ENCODE data around the gene TK2. TPM values are rescaled to one million over a fixed set of nuclear protein-coding genes. Genes with fewer than 3 reads are reported as not detected.
"Not testable (repeated sequence)": the region's sequence is repeated elsewhere in the genome, so short reads cannot be mapped to it uniquely, and the experiment has no call there.

The TK2 gene
- 1.8 TPM for polyA plus RNA-seq (2013, experiment 1 of 2)
- 1.6 TPM for polyA plus RNA-seq (2013, experiment 2 of 2)

- Histone ChIP-seq H3K79me1 (ENCODE audit: low read length) (no peaks in the 10 kb centered on the region), H2BK120ac (ENCODE audit: low read depth, low read length) (peak within 1 kb of the TSS; percentile 32), H3K56ac (ENCODE audit: low read length) (peak within 1 kb of the TSS; percentile 83), H3K23ac (ENCODE audit: low read length) (peak within 1 kb of the TSS; percentile 2), H3K18ac (ENCODE audit: low read length) (peak within 1 kb of the TSS; percentile 97), H2AK5ac (ENCODE audit: low read length) (no peak within 1 kb of the TSS), H3K36me3 (ENCODE audit: control insufficient read depth, insufficient read depth, low read length) (no peaks in the 10 kb centered on the region), H3K4me3 (ENCODE audit: low read length) (peak within 1 kb of the TSS; percentile 48), H3K4me1 (ENCODE audit: control insufficient read depth, low read depth, low read length) (no peaks in the 10 kb centered on the region), H3K4me2 (ENCODE audit: low read length) (peak within 1 kb of the TSS; percentile 78), H4K8ac (ENCODE audit: low read depth, low read length) (peak within 1 kb of the TSS; percentile 59), H3K27me3 (ENCODE audit: insufficient read depth, low read length, poor library complexity) (no peaks in the 10 kb centered on the region), H3K79me2 (ENCODE audit: control insufficient read depth, insufficient read depth, low read length) (no peaks in the 10 kb centered on the region), H3K9ac (ENCODE audit: low read length) (peak within 1 kb of the TSS; percentile 82), H2BK5ac (ENCODE audit: low read length) (no peak within 1 kb of the TSS), H3K4ac (ENCODE audit: low read depth, low read length) (peak within 1 kb of the TSS; percentile 97), H3K27ac (ENCODE audit: low read depth, low read length) (peak within 1 kb of the TSS; percentile 57), H4K5ac (ENCODE audit: low read length) (peak within 1 kb of the TSS; percentile 29), H2BK15ac (replicated peaks; ENCODE audit: low read depth) (no peak within 1 kb of the TSS)
- WGBS (ENCODE audit: extremely low coverage, insufficient coverage, low lambda C conversion rate) = no CpG with 5 or more reads among the region's 80 CpGs
- peak; percentile 80 for DNase-seq
These were observed at the start of gene TK2 for GRCh38 chr16:66549284-66550131. Gene TK2 (minus strand): TSS chr16:66550122. CDS start chr16:66550061, 61 bp downstream.

GRCh38 chr16:66598111-66598510 lies 48.2 kb upstream of the TK2 start:
- Histone ChIP-seq H3K9ac (ENCODE audit: low read length) (no peak overlapping the region), H4K5ac (ENCODE audit: low read length) (no peak overlapping the region), H3K4me1 (ENCODE audit: control insufficient read depth, low read depth, low read length) (no peaks in the 10 kb centered on the region), H3K23ac (ENCODE audit: low read length) (no peak overlapping the region), H3K79me2 (ENCODE audit: control insufficient read depth, insufficient read depth, low read length) (no peaks in the 10 kb centered on the region), H2BK120ac (ENCODE audit: low read depth, low read length) (no peak overlapping the region), H2AK5ac (ENCODE audit: low read length) (no peak overlapping the region), H3K4me3 (ENCODE audit: low read length) (no peak overlapping the region), H3K56ac (ENCODE audit: low read length) (no peak overlapping the region), H4K8ac (ENCODE audit: low read depth, low read length) (no peak overlapping the region), H2BK15ac (replicated peaks; ENCODE audit: low read depth) (no peak overlapping the region), H3K79me1 (ENCODE audit: low read length) (no peaks in the 10 kb centered on the region), H3K4me2 (ENCODE audit: low read length) (no peak overlapping the region), H3K27ac (ENCODE audit: low read depth, low read length) (no peak overlapping the region), H3K27me3 (ENCODE audit: insufficient read depth, low read length, poor library complexity) (no peaks in the 10 kb centered on the region), H2BK5ac (ENCODE audit: low read length) (no peak overlapping the region), H3K18ac (ENCODE audit: low read length) (no peak overlapping the region), H3K4ac (ENCODE audit: low read depth, low read length) (no peak overlapping the region), H3K36me3 (ENCODE audit: control insufficient read depth, insufficient read depth, low read length) (no peaks in the 10 kb centered on the region)
- WGBS (ENCODE audit: extremely low coverage, insufficient coverage, low lambda C conversion rate) = no CpG with 5 or more reads among the region's 3 CpGs
- DNase-seq = no peak

- H3K27me3 ChIP-seq (ENCODE audit: insufficient read depth, low read length, poor library complexity) = no peaks in the 10 kb centered on the region
- no peak overlapping the region for H2BK15ac ChIP-seq (replicated peaks; ENCODE audit: low read depth)
- no peaks in the 10 kb centered on the region for H3K79me2 ChIP-seq (ENCODE audit: control insufficient read depth, insufficient read depth, low read length)
- no peaks in the 10 kb centered on the region for H3K4me1 ChIP-seq (ENCODE audit: control insufficient read depth, low read depth, low read length)
- no peak overlapping the region for H2BK5ac ChIP-seq (ENCODE audit: low read length)
- no peak overlapping the region for H3K4me2 ChIP-seq (ENCODE audit: low read length)
- H3K27ac ChIP-seq (ENCODE audit: low read depth, low read length) = no peak overlapping the region
- no peaks in the 10 kb centered on the region for H3K36me3 ChIP-seq (ENCODE audit: control insufficient read depth, insufficient read depth, low read length)
- no peak overlapping the region for H3K18ac ChIP-seq (ENCODE audit: low read length)
- no peak overlapping the region for H4K8ac ChIP-seq (ENCODE audit: low read depth, low read length)
- H4K5ac ChIP-seq (ENCODE audit: low read length) = no peak overlapping the region
- H2AK5ac ChIP-seq (ENCODE audit: low read length) = no peak overlapping the region
- H3K9ac ChIP-seq (ENCODE audit: low read length) = no peak overlapping the region
- no peak overlapping the region for H2BK120ac ChIP-seq (ENCODE audit: low read depth, low read length)
- DNase-seq = no peak
- no peak overlapping the region for H3K56ac ChIP-seq (ENCODE audit: low read length)
- no peak overlapping the region for H3K4me3 ChIP-seq (ENCODE audit: low read length)
- H3K79me1 ChIP-seq (ENCODE audit: low read length) = no peaks in the 10 kb centered on the region
- H3K23ac ChIP-seq (ENCODE audit: low read length) = no peak overlapping the region
- H3K4ac ChIP-seq (ENCODE audit: low read depth, low read length) = no peak overlapping the region
- no CpG with 5 or more reads among the region's 5 CpGs for WGBS (ENCODE audit: extremely low coverage, insufficient coverage, low lambda C conversion rate)
These were observed 47.3 kb upstream of the TK2 start for GRCh38 chr16:66596986-66597848.

- not testable (repeated sequence) for H3K4me1 ChIP-seq (ENCODE audit: control insufficient read depth, low read depth, low read length); H3K18ac ChIP-seq (ENCODE audit: low read length); H3K56ac ChIP-seq (ENCODE audit: low read length); H2BK120ac ChIP-seq (ENCODE audit: low read depth, low read length); H3K79me2 ChIP-seq (ENCODE audit: control insufficient read depth, insufficient read depth, low read length); H3K23ac ChIP-seq (ENCODE audit: low read length); H3K27ac ChIP-seq (ENCODE audit: low read depth, low read length); H3K9ac ChIP-seq (ENCODE audit: low read length); H2BK5ac ChIP-seq (ENCODE audit: low read length); H4K8ac ChIP-seq (ENCODE audit: low read depth, low read length); H3K27me3 ChIP-seq (ENCODE audit: insufficient read depth, low read length, poor library complexity); H3K4me2 ChIP-seq (ENCODE audit: low read length); H3K4me3 ChIP-seq (ENCODE audit: low read length); H3K79me1 ChIP-seq (ENCODE audit: low read length); H3K4ac ChIP-seq (ENCODE audit: low read depth, low read length); H2BK15ac ChIP-seq (replicated peaks; ENCODE audit: low read depth); DNase-seq; H4K5ac ChIP-seq (ENCODE audit: low read length); H3K36me3 ChIP-seq (ENCODE audit: control insufficient read depth, insufficient read depth, low read length); H2AK5ac ChIP-seq (ENCODE audit: low read length)
- WGBS (ENCODE audit: extremely low coverage, insufficient coverage, low lambda C conversion rate) = no CpG with 5 or more reads among the region's 4 CpGs
These were observed 46.6 kb upstream of the TK2 start for GRCh38 chr16:66596559-66596958.

- WGBS (ENCODE audit: extremely low coverage, insufficient coverage, low lambda C conversion rate) = no CpG with 5 or more reads among the region's 7 CpGs
- H3K4me3 ChIP-seq (ENCODE audit: low read length) = no peak overlapping the region
- no peak overlapping the region for H3K27ac ChIP-seq (ENCODE audit: low read depth, low read length)
These were observed 44.8 kb upstream of the TK2 start for GRCh38 chr16:66594739-66595138.

More at GRCh38 chr16:66594739-66595138, 44.8 kb upstream of the TK2 start:
- Histone ChIP-seq H3K79me1 (ENCODE audit: low read length) (no peaks in the 10 kb centered on the region), H2AK5ac (ENCODE audit: low read length) (no peak overlapping the region), H3K27me3 (ENCODE audit: insufficient read depth, low read length, poor library complexity) (no peaks in the 10 kb centered on the region), H2BK15ac (replicated peaks; ENCODE audit: low read depth) (no peak overlapping the region), H3K36me3 (ENCODE audit: control insufficient read depth, insufficient read depth, low read length) (no peaks in the 10 kb centered on the region), H3K56ac (ENCODE audit: low read length) (no peak overlapping the region), H4K8ac (ENCODE audit: low read depth, low read length) (no peak overlapping the region), H3K23ac (ENCODE audit: low read length) (no peak overlapping the region), H3K4me2 (ENCODE audit: low read length) (no peak overlapping the region), H3K9ac (ENCODE audit: low read length) (no peak overlapping the region), H4K5ac (ENCODE audit: low read length) (no peak overlapping the region), H2BK120ac (ENCODE audit: low read depth, low read length) (no peak overlapping the region), H3K4me1 (ENCODE audit: control insufficient read depth, low read depth, low read length) (no peaks in the 10 kb centered on the region), H3K18ac (ENCODE audit: low read length) (no peak overlapping the region), H3K79me2 (ENCODE audit: control insufficient read depth, insufficient read depth, low read length) (no peaks in the 10 kb centered on the region), H3K4ac (ENCODE audit: low read depth, low read length) (no peak overlapping the region), H2BK5ac (ENCODE audit: low read length) (no peak overlapping the region)
- DNase-seq = no peak
